ENCODE measurements around the gene EFCAB10. TPM values are rescaled to one million over a fixed set of nuclear protein-coding genes. Genes with fewer than 3 reads are reported as not detected.

EFCAB10 gene
- total RNA-seq, 1 experiment from 2014 or later: 3.0 TPM

DNA sequence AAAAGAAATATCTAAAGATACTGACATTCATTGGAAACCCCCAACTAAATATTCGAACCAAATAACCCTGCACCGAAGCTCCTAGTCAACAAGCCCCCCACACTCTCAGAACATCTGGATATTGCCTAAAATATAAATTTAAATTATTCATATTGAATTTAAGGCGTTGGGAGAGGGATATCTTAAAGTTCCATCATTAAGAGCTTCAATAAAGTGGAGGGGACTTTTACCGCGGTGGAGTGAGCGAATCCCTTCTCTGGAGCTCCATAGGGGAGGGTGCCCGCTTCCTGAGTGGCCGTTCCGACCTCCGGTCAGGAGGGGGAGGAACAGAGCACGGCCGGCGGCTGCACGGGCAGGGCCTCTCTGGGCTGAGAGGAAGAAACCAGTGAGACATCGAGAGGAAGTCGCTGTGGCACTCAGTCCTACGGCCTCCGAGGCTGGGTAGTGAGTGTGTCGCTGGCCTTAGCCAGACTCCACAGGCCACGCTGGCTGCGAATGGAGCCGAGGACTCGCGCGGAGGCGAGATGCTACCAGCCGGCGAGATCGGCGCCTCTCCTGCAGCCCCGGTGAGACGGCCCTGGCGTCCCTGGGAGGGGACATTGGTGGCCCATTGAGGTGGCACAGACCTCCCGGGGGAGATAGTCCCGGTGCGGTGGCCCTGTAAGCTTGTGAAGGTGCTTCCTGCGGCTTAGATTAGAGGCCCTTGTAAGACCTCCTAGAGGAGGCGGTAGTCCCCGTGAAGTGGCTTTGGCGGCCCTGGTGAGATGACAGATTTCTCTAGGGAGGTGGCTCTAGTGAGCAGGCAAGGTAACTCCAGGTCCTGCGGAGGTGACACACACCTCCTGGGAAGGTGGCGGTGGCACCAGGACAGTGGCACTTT lies 49.3 kb downstream of the EFCAB10 start, which contains the start of gene RINT1 (continued):
- TF ChIP-seq, protein P1, sequence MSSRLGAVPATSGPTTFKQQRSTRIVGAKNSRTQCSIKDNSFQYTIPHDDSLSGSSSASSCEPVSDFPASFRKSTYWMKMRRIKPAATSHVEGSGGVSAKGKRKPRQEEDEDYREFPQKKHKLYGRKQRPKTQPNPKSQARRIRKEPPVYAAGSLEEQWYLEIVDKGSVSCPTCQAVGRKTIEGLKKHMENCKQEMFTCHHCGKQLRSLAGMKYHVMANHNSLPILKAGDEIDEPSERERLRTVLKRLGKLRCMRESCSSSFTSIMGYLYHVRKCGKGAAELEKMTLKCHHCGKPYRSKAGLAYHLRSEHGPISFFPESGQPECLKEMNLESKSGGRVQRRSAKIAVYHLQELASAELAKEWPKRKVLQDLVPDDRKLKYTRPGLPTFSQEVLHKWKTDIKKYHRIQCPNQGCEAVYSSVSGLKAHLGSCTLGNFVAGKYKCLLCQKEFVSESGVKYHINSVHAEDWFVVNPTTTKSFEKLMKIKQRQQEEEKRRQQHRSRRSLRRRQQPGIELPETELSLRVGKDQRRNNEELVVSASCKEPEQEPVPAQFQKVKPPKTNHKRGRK (CRISPR knock-in tag; IDR thresholded peaks at IDR 0.05; ENCODE audit: borderline replicate concordance): no peak
- 0 out of 2 replicates have a peak, but pooled peaks have one; percentile 60 for TF ChIP-seq SMAD3 (CRISPR knock-in tag; IDR thresholded peaks at IDR 0.05; ENCODE audit: borderline replicate concordance)
- TF ChIP-seq, protein P2, sequence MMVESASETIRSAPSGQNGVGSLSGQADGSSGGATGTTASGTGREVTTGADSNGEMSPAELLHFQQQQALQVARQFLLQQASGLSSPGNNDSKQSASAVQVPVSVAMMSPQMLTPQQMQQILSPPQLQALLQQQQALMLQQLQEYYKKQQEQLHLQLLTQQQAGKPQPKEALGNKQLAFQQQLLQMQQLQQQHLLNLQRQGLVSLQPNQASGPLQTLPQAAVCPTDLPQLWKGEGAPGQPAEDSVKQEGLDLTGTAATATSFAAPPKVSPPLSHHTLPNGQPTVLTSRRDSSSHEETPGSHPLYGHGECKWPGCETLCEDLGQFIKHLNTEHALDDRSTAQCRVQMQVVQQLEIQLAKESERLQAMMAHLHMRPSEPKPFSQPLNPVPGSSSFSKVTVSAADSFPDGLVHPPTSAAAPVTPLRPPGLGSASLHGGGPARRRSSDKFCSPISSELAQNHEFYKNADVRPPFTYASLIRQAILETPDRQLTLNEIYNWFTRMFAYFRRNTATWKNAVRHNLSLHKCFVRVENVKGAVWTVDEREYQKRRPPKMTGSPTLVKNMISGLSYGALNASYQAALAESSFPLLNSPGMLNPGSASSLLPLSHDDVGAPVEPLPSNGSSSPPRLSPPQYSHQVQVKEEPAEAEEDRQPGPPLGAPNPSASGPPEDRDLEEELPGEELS (CRISPR knock-in tag; IDR thresholded peaks at IDR 0.05): peak; percentile 82
- TF ChIP-seq JAZF1 (CRISPR knock-in tag; IDR thresholded peaks at IDR 0.05): no peak
- TF ChIP-seq ZNF219 (CRISPR knock-in tag; IDR thresholded peaks at IDR 0.05; ENCODE audit: borderline replicate concordance): no peak
- TF ChIP-seq, protein P3, sequence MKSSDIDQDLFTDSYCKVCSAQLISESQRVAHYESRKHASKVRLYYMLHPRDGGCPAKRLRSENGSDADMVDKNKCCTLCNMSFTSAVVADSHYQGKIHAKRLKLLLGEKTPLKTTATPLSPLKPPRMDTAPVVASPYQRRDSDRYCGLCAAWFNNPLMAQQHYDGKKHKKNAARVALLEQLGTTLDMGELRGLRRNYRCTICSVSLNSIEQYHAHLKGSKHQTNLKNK (CRISPR knock-in tag; IDR thresholded peaks at IDR 0.05): no peak
- peak; percentile 63; the same call in 1 of the 2 replicates for TF ChIP-seq TEAD1 (CRISPR knock-in tag; IDR thresholded peaks at IDR 0.05)
- no peak for TF ChIP-seq ZNF423 (CRISPR knock-in tag; IDR thresholded peaks at IDR 0.05)
- TF ChIP-seq, protein P4, sequence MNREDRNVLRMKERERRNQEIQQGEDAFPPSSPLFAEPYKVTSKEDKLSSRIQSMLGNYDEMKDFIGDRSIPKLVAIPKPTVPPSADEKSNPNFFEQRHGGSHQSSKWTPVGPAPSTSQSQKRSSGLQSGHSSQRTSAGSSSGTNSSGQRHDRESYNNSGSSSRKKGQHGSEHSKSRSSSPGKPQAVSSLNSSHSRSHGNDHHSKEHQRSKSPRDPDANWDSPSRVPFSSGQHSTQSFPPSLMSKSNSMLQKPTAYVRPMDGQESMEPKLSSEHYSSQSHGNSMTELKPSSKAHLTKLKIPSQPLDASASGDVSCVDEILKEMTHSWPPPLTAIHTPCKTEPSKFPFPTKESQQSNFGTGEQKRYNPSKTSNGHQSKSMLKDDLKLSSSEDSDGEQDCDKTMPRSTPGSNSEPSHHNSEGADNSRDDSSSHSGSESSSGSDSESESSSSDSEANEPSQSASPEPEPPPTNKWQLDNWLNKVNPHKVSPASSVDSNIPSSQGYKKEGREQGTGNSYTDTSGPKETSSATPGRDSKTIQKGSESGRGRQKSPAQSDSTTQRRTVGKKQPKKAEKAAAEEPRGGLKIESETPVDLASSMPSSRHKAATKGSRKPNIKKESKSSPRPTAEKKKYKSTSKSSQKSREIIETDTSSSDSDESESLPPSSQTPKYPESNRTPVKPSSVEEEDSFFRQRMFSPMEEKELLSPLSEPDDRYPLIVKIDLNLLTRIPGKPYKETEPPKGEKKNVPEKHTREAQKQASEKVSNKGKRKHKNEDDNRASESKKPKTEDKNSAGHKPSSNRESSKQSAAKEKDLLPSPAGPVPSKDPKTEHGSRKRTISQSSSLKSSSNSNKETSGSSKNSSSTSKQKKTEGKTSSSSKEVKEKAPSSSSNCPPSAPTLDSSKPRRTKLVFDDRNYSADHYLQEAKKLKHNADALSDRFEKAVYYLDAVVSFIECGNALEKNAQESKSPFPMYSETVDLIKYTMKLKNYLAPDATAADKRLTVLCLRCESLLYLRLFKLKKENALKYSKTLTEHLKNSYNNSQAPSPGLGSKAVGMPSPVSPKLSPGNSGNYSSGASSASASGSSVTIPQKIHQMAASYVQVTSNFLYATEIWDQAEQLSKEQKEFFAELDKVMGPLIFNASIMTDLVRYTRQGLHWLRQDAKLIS (CRISPR knock-in tag; IDR thresholded peaks at IDR 0.05; ENCODE audit: borderline replicate concordance): no peak
- no peak for TF ChIP-seq SMAD4 (CRISPR knock-in tag; IDR thresholded peaks at IDR 0.05)
- no peak for TF ChIP-seq FOXJ3 (CRISPR knock-in tag; IDR thresholded peaks at IDR 0.05; ENCODE audit: borderline replicate concordance)
- TF ChIP-seq ELF4 (CRISPR knock-in tag; IDR thresholded peaks at IDR 0.05; ENCODE audit: low read depth): no peak
- peak; percentile 52; the same call in 1 of the 2 replicates for TF ChIP-seq ATF1 (CRISPR knock-in tag; IDR thresholded peaks at IDR 0.05)
- TF ChIP-seq ZNF121 (CRISPR knock-in tag; IDR thresholded peaks at IDR 0.05): no peak
- TF ChIP-seq HMGA2 (CRISPR knock-in tag; IDR thresholded peaks at IDR 0.05): no peak
- peak; percentile 96 for TF ChIP-seq ETV6 (CRISPR knock-in tag; IDR thresholded peaks at IDR 0.05)
- no peak for TF ChIP-seq ZNF317 (CRISPR knock-in tag; IDR thresholded peaks at IDR 0.05; ENCODE audit: borderline replicate concordance, low read depth)
- no peak for TF ChIP-seq CREB1 (CRISPR knock-in tag; IDR thresholded peaks at IDR 0.05)
- peak; percentile 81; the same call in 1 of the 2 replicates for TF ChIP-seq KAT7 (CRISPR knock-in tag; IDR thresholded peaks at IDR 0.05; ENCODE audit: borderline replicate concordance)
- TF ChIP-seq FOXP1 (CRISPR knock-in tag; IDR thresholded peaks at IDR 0.05; ENCODE audit: borderline replicate concordance): peak; percentile 82; the same call in 1 of the 2 replicates
- no peak for TF ChIP-seq CBFB (CRISPR knock-in tag; IDR thresholded peaks at IDR 0.05; ENCODE audit: low read depth)
- peak; percentile 84 for TF ChIP-seq ZNF232 (CRISPR knock-in tag; IDR thresholded peaks at IDR 0.05)
- no peak for TF ChIP-seq PRRX2 (CRISPR knock-in tag; IDR thresholded peaks at IDR 0.05)
- no peak for TF ChIP-seq NR1H2 (CRISPR knock-in tag; IDR thresholded peaks at IDR 0.05)
- TF ChIP-seq ESRRA (CRISPR knock-in tag; IDR thresholded peaks at IDR 0.05; ENCODE audit: borderline replicate concordance): no peak
- TF ChIP-seq, protein P5, sequence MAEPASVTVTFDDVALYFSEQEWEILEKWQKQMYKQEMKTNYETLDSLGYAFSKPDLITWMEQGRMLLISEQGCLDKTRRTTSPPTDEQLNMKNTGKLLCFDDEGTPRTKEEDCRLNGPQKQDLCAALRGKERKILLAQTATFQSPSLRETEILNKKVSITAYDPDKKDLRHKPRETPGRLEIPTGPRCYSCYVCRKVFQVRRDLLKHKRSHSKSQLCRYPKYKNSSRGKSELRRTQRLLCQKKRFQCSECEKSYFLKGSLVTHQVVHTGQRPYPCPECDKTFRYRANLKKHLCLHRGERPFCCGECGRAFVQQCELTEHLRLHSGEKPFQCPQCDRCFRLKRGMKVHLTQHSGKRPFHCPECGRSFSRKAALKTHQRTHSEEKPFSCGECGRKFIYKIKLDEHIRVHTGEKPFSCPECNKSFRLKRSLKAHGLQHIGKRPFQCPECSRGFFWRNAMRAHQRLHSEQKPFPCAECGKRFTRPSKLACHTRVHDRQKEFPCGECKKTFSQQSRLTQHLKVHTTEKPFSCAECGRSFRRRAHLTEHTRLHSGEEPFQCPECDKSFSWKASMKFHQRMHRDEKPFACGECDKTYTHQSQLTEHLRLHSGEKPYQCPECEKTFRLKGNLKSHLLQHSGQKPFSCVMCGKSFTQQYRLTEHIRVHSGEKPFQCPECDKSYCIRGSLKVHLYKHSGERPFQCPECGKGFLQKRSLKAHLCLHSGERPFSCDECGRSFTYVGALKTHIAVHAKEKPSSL (CRISPR knock-in tag; conservative IDR thresholded peaks at IDR 0.05): no peak
- TF ChIP-seq, protein P6, sequence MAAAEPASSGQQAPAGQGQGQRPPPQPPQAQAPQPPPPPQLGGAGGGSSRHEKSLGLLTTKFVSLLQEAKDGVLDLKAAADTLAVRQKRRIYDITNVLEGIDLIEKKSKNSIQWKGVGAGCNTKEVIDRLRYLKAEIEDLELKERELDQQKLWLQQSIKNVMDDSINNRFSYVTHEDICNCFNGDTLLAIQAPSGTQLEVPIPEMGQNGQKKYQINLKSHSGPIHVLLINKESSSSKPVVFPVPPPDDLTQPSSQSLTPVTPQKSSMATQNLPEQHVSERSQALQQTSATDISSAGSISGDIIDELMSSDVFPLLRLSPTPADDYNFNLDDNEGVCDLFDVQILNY (CRISPR knock-in tag; IDR thresholded peaks at IDR 0.05): peak; percentile 30; the same call in 1 of the 2 replicates

Measured in WTC11 (cell line).